Liver (tissue), 9 donors: ENCODE measurements around the gene BANP. TPM values are rescaled to one million over a fixed set of nuclear protein-coding genes. Genes with fewer than 3 reads are reported as not detected.
"Not testable (repeated sequence)": the region's sequence is repeated elsewhere in the genome, so short reads cannot be mapped to it uniquely, and the experiment has no call there.

ENCODE experiments used
- DNase-seq: peaks from one replicate; pipeline ENCODE4 v3.0.0-alpha.2; 2017; ENCODE audit warnings: low spot score
- H3K27ac ChIP-seq, 2 donors: one replicate each; pipeline ENCODE4 v1.7.0; 2013; ENCODE audit warnings: inconsistent platforms in 2 of 2, low read length in 2 of 2, control low read depth in 1 of 2, low read depth in 1 of 2, mild to moderate bottlenecking in 1 of 2
- H3K27me3 ChIP-seq, 4 donors: one replicate each; pipeline versions ENCODE4 v1.6.1 to v1.7.0; 2013; ENCODE audit warnings: low read length in 3 of 4, inconsistent platforms in 1 of 4, mild to moderate bottlenecking in 1 of 4, moderate library complexity in 1 of 4; ENCODE audit not compliant: control insufficient read depth in 4 of 4, insufficient read depth in 4 of 4
- H3K36me3 ChIP-seq, 4 donors: one replicate each; pipeline versions ENCODE4 v1.6.1 to v1.7.0; 2013; ENCODE audit warnings: low read length in 3 of 4, mild to moderate bottlenecking in 3 of 4, low read depth in 1 of 4, moderate library complexity in 1 of 4; ENCODE audit not compliant: control insufficient read depth in 4 of 4, insufficient read depth in 3 of 4
- H3K4me1 ChIP-seq, 4 donors: one replicate each; pipeline versions ENCODE4 v1.6.1 to v1.7.0; 2013; ENCODE audit warnings: low read length in 3 of 4, mild to moderate bottlenecking in 3 of 4, moderate library complexity in 1 of 4; ENCODE audit not compliant: control insufficient read depth in 4 of 4, insufficient read depth in 4 of 4
- H3K4me3 ChIP-seq, 3 donors: one replicate each; pipeline versions ENCODE4 v1.6.1 to v1.7.0; 2013; ENCODE audit warnings: low read length in 3 of 3, control low read depth in 1 of 3, low read depth in 1 of 3, mild to moderate bottlenecking in 1 of 3
- H3K9ac ChIP-seq, 2 donors: one replicate each; pipeline ENCODE4 v1.7.0; 2013; ENCODE audit warnings: low read length in 2 of 2, mild to moderate bottlenecking in 2 of 2, moderate library complexity in 2 of 2, control low read depth in 1 of 2, low read depth in 1 of 2
- H3K9me3 ChIP-seq, 4 donors: one replicate each; pipeline versions ENCODE4 v1.6.1 to v1.7.0; 2013; ENCODE audit warnings: low read length in 3 of 4; ENCODE audit not compliant: control insufficient read depth in 4 of 4
- CTCF ChIP-seq: fragments of 150-350 bp; IDR thresholded peaks from 2 replicates; pipeline ENCODE4 v1.5.1; 2017; ENCODE audit warnings: improper control_type of control experiment, low read depth, low read length; ENCODE audit not compliant: missing input control
- JUND ChIP-seq, 2 donors: IDR thresholded peaks; 2 replicates each; pipeline ENCODE4 v1.6.1; 2016; ENCODE audit warnings: antibody characterized with exemption in 2 of 2
- RAD21 ChIP-seq, 2 donors: IDR thresholded peaks; 2 replicates each; pipeline ENCODE4 v1.6.1; 2016; ENCODE audit warnings: antibody characterized with exemption in 2 of 2, mild to moderate bottlenecking in 2 of 2
- WGBS: extraction: QIAGEN DNeasy Blood & Tissue Kit; methylation state at CpG from one replicate; pipeline ENCODE4 v1.1.7; 2013; 5-methylcytosine and 5-hydroxymethylcytosine counted together
- polyA plus RNA-seq, 2 donors: library from polyadenylated mRNA; stranded (reverse) in 1 of 2; unstranded in 1 of 2; fragments of 200-250 nt in 1 of 2; fragments of >200 nt in 1 of 2; fragmentation: Nextera tagmentation in 1 of 2; extraction: Ambion mirVana in 1 of 2; gene quantifications; one replicate each; pipeline versions ENCODE4 v1.2.1 to v1.2.3, GENCODE V29; 2013 to 2015
- total RNA-seq, 2 donors: library from RNA; depleted of rRNA; stranded (reverse); fragments of >200 nt; gene quantifications; one replicate each; pipeline ENCODE4 v1.2.3, GENCODE V29; 2014
- donor health status: healthy.
- donor health status: healthy.
- donor health status: healthy.
- donor health status: healthy.
- donor health status: healthy.

BANP gene
- total and polyA plus RNA-seq, 4 donors, result 4.9 to 20.7 (median 13.7) TPM

- Histone ChIP-seq H3K27me3 (no peaks in the 10 kb centered on the region), H3K4me1 (no peaks in the 10 kb centered on the region), H3K36me3 (peaks cover 5 to 22% (median 14%) of the 10 kb centered on the region in 4 donors), H3K27ac (no peak overlapping the region), H3K9me3 (no peaks in the 10 kb centered on the region), H3K4me3 (no peak overlapping the region), H3K9ac (no peak overlapping the region)
- DNase-seq, result no peak
- 98% methylated on average over 16 of the region's 16 CpGs for WGBS
- TF ChIP-seq CTCF (no peak), JUND (IDR thresholded peaks at IDR 0.05) (no peak)
These were observed 72.6 kb downstream of the BANP start for GRCh38 chr16:88023786-88024185.

- TF ChIP-seq RAD21 (IDR thresholded peaks at IDR 0.05), result peak in 1 of 2 donors; percentile 58
- peak; percentile 10 for TF ChIP-seq CTCF
- H3K27me3 ChIP-seq, H3K27ac ChIP-seq, H3K9ac ChIP-seq, DNase-seq, H3K9me3 ChIP-seq, H3K4me3 ChIP-seq, H3K4me1 ChIP-seq: not testable (repeated sequence)
- WGBS, result 83% methylated on average over 21 of the region's 21 CpGs
- peaks cover 5 to 21% (median 14%) of the 10 kb centered on the region in 4 donors for H3K36me3 ChIP-seq
These were observed 73.4 kb downstream of the BANP start for GRCh38 chr16:88024491-88025085.

- H3K27ac ChIP-seq, H3K4me3 ChIP-seq, H3K27me3 ChIP-seq, DNase-seq, H3K4me1 ChIP-seq, H3K9ac ChIP-seq, H3K9me3 ChIP-seq: not testable (repeated sequence)
- WGBS, result 78% methylated on average over 10 of the region's 10 CpGs
- peaks cover 5 to 21% (median 14%) of the 10 kb centered on the region in 4 donors for H3K36me3 ChIP-seq
These were observed 73.9 kb downstream of the BANP start for GRCh38 chr16:88025086-88025492.

- not testable (repeated sequence) for H3K27me3 ChIP-seq, H3K4me1 ChIP-seq, H3K9me3 ChIP-seq, H3K27ac ChIP-seq, H3K9ac ChIP-seq, DNase-seq, H3K4me3 ChIP-seq
- H3K36me3 ChIP-seq, result peaks cover 8 to 21% (median 14%) of the 10 kb centered on the region in 4 donors
- WGBS, result 97% methylated on average over 24 of the region's 24 CpGs
These were observed 74.8 kb downstream of the BANP start for GRCh38 chr16:88025828-88026555.
